A673 (cell line): ENCODE measurements around the gene SNRPA1.

Source experiments
- EZH2 ChIP-seq: fragments of 200-600 bp; sonication (generic); IDR thresholded peaks from 2 replicates; pipeline ENCODE4 v1.6.1; 2017; ENCODE audit warnings: borderline replicate concordance, low read depth, mild to moderate bottlenecking, mixed read lengths, antibody characterized with exemption, low read length; ENCODE audit not compliant: poor library complexity, severe bottlenecking
- TF ChIP-seq, protein P1 (sequence below): fragments of 300-800, 200-600 bp; sonication (generic); conservative IDR thresholded peaks from 2 replicates; pipeline ENCODE4 v1.5.1; 2017; ENCODE audit warnings: low read depth, mild to moderate bottlenecking, antibody characterized with exemption, low read length, moderate library complexity, mixed read lengths

DNA sequence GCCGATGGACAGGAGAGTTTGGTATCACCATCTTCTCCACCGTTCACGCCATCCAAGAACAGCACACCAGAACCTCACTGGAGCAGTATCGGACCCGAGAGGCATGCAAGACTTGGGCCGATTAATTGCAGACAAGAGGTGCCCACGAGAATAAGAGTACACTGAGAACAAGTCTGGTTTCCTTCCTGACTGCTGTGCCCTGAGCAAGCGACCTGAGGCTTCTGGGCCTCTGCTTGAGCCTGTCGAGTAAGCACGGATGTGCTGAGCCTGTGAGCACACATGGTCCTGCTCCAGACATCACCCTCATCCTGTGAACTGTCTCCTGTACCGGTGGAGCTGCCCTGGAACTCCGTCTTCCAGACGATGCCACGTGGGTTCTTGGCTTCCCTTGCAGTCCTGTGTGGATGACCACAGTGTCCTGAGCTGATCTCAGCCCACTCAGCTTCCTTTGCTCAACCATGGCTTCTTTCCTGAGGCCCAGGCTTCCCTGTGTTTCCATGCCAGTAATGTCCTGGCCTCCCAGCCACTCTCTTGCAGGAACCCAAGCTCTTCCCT, 34.3 kb upstream of the SNRPA1 start:
- TF ChIP-seq, protein P1, sequence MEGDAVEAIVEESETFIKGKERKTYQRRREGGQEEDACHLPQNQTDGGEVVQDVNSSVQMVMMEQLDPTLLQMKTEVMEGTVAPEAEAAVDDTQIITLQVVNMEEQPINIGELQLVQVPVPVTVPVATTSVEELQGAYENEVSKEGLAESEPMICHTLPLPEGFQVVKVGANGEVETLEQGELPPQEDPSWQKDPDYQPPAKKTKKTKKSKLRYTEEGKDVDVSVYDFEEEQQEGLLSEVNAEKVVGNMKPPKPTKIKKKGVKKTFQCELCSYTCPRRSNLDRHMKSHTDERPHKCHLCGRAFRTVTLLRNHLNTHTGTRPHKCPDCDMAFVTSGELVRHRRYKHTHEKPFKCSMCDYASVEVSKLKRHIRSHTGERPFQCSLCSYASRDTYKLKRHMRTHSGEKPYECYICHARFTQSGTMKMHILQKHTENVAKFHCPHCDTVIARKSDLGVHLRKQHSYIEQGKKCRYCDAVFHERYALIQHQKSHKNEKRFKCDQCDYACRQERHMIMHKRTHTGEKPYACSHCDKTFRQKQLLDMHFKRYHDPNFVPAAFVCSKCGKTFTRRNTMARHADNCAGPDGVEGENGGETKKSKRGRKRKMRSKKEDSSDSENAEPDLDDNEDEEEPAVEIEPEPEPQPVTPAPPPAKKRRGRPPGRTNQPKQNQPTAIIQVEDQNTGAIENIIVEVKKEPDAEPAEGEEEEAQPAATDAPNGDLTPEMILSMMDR = no peak
- no peak for TF ChIP-seq EZH2
